Suppressor macrophage treated with lipopolysaccharide for 1 hour (primary cell): ENCODE measurements around the gene ATP6V0A4.
"Not testable (repeated sequence)": the region's sequence is repeated elsewhere in the genome, so short reads cannot be mapped to it uniquely, and the experiment has no call there.

ENCODE experiments used
- DNase-seq, 3 donors: peaks; one replicate each; pipeline ENCODE4 v3.0.0-alpha.2; 2020 to 2022

ATP6V0A4 gene

DNA sequence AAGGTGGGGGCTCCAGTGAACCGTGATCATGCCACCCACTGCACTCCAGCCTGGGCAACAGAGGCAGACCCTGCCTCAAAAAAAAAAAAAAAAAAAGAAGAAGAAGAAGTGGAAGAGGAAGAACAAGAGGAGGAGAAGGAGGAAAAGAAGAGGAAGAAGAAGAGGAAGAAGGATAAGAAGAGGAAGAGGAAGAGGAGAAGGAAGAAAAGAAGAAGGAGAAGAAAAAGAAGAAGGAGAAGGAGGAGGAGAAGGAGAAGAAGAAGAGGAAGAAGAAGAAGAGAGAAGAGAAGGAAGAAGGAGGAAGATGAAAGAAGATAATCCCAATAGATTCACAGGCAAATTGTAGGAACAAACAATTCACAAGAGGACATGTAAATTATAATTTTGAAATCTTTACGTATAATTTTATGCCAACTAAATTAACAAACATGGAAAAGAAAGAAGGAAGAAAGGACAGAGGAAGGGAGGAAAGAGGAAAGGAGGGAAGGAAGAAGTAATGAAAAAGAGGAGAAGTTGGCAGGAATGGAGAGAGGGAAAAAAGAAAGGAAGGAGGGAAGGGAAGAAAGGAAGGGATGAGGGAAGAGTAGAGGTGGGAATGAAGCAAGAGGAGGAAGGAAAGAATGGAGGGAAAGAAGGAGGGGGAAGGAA lies 100.3 kb downstream of the ATP6V0A4 start:
- no peak for DNase-seq

DNA sequence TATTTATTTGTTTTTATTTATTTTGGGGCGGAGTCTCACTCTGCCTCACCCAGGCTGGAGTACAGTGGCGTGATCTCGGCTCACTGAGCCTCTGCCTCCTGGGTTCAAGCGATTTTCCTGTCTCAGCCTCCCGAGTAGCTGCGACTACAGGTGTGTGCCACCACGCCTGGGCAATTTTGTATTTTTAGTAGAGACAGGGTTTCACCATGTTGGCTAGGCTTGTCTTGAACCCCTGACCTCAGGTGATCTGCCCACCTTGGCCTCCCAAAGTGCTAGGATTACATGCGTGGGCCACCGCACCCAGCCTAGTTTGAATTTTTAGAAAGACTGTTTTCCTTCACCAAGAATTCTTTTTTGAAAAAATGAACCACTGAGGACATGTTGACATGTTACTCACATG lies 102.2 kb downstream of the ATP6V0A4 start:
- DNase-seq: not testable (repeated sequence)

DNA sequence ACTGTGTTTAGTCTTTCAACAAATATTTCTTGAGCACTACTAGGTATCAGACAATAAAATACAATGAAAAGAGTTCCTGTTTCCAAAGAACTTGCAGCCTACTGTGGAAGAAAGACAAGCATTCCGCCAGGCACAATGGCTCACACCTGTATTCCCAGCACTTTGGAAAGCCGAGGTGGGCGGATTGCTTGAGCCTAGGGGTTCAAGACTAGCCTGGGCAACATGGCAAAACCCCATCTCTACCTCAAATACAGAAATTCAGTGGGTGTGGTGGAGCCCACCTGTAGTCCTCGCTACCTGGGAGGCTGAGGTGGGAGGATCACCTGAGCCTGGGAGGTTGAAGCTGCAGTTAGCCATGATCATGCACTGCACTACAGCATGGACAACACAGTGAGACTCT lies 102.9 kb downstream of the ATP6V0A4 start:
- no peak for DNase-seq

DNA sequence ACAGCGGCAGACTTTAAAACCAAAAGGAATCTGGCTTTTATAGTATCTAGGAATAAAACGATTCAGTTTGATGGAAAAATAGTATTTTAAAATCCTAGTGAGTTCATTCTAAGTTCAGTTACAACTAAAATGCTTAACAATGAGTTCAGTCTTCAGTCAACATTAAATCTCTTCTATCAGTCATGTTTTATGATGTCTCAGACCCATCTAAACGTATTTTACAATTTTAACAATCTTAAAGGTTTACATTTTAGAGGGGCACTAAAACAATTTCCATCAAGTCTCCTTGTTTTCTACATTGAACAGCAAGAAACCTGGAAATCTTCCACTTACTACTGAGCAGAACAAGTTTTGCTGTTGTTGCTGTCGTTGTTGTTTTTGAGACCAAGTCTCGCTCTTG lies 106.8 kb downstream of the ATP6V0A4 start:
- no peak for DNase-seq

DNA sequence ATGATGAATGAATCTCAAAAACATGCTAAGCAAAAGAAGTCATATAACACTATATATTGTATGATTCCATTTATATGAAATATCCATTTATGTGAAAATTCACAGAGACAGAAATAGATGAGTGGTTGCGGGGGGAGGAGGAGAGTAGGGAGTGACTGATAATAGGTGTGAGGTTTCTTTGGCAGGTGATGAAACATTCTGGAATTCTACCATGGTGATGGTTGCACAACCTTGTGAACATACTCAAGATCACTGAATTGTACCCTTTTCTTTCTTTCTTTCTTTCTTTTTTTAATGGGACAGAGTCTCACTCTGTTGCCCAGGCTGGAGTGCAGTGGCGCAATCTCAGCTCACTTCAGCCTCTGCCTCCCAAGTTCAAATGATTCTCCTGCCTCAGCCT lies 107.5 kb downstream of the ATP6V0A4 start:
- no peak for DNase-seq

DNA sequence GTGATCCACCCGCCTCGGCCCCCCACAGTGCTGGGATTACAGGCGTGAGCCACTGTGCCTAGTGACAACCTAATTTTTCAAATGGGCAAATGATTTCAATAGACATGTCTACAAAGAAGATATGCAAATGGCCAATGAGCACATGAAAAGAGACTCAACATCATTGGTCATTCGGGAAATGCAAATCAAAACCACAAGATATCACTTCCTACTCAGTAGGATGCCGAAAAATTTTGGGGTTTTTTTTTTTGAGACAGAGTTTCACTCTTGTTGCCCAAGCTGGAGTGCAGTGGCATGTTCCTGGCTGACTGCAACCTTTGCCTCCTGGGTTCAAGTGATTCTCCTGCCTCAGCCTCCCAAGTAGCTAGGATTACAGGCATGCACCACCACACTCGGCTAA lies 110.0 kb downstream of the ATP6V0A4 start:
- peak; percentile 17 to 52 (median 22) for DNase-seq

DNA sequence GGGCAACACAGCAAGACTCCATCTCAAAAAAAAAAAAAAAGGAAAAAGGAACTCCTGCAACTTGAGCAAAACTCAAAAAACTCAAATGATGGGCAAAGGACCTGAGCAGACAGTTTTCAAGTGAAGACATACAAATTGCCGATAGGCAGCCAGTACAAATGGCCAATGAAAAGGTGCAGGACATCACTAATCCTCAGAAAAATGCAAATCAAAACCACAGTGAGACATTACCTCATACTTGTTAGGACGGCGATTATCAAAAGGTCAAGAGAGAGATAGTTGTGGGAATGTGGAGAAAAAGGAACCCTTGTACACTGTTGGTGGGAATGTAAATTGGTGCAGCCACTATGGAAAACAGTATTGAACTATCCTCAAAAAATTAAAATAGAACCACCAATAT lies 113.7 kb downstream of the ATP6V0A4 start:
- DNase-seq: no peak

DNA sequence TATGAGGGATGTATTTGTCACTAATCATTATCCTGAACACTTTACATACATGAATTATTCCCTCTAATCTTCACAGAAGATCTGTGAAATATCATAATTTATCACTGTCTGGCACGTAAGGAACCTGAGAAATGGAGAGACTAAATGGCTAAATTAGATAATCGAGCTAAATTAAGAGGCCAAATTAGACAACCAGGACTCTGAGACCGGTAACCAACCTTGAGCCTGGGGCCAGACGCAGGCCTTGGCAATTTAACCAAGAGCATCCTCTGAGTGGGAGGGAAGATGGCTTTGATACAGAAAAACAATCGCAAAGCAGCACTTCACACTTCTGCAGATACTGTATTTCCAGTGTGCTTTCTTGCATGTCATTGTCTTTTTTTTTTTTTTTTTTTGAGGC lies 118.2 kb downstream of the ATP6V0A4 start:
- DNase-seq: no peak

DNA sequence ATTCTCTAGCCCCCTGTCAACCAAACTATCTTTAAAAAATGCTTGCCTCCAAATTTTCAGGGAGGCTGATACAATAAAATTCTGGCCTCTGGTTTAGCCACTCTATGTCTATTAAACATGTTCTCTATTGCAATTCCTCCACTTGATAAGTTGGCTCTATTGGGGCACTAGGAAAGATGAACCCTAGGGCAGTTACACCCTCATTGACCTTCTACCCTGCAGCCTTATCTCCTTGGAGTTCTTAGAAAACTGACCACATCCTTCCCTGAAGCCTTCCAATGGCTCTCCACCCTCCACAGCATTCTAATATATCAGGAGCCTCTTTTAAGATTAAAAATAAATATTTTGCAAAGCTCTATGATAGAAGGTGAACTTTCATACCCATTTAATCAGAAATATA lies 127.4 kb downstream of the ATP6V0A4 start:
- no peak for DNase-seq

DNA sequence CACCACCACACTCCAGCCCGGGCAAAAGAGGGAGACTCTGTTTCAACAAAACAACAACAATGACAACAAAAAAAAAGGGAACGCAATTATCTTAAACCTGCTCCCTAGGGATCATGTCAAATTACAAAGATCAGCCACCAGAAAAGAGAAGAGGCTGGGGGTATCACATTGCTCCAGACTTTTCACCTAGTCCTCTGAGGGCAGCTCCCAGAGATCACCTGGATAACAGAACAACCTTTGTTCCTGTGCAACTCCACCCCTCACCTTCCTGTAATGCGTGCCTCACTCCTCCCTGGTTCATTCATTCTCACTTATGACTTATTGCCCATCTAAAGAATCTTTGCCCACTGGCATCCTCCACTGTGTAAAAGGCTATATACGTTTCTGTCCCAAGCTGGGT lies 128.6 kb downstream of the ATP6V0A4 start:
- no peak for DNase-seq

DNA sequence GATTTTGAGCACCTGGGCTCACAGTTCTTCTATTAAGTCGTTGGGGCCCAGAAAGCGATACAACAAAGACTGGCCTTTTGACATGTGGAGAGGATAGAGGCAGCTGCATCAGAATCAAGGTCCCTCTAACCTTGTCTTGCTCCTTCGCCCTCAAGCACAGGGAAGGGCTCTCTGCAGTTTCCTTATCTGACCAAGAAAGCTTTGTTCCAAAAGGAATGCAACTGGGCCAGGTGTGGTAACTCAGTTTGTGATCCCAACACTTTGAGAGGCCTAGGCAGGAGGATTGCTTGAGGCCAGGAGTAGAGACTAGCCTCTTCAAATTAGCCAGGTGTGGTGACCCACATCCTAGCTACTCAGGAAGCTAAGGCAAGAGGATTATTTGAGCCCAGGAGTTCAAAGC lies 129.1 kb downstream of the ATP6V0A4 start:
- DNase-seq: no peak

DNA sequence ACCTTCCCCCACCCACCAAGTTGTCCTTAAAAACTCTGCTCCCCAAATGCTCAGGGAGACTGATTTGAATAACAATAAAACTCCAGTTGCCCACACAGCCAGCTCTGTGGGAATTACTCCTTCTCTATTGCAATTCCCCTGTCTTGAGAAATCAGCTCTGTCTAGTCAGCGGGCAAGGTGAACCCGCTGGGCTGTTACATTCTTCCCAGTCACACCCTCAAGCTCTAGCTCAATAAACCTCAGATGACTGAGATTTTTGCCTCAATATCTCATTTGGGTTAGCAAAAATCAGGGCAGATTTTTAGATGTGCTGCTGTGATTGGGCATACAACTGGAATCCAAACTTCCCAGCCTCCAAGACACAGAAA lies 129.8 kb downstream of the ATP6V0A4 start:
- DNase-seq: no peak

DNA sequence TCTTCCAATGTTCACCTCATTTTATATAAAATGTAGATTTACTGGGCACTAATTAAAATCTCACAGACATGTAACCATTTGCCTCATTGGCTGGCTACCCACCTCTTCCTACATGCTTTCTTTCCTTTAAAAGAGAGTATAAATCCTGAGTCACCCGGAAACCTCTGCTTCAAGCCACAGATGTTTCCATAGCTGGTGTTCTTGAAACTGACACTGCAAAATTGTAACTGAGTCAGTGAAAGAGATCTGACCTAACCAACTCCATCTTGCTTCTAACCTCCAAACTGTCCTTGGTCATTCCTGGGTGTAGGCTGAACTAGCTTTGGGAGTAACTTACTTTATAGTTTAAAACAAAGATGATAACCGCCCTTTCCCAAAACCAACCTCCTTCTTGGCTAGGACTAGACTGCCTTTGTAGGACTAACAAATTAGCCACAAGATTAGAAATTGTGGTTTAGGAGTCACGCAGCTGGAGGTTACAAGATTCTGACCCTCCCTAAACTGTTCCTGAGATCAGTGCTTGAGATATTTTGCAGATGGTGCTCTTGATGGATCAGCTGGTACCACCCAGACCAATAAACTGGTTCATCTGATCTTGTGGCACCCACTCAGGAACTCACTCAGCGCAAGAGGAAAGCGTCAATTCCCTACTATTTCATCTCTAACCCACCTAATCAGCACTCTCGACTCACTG lies 130.3 kb downstream of the ATP6V0A4 start:
- no peak for DNase-seq

DNA sequence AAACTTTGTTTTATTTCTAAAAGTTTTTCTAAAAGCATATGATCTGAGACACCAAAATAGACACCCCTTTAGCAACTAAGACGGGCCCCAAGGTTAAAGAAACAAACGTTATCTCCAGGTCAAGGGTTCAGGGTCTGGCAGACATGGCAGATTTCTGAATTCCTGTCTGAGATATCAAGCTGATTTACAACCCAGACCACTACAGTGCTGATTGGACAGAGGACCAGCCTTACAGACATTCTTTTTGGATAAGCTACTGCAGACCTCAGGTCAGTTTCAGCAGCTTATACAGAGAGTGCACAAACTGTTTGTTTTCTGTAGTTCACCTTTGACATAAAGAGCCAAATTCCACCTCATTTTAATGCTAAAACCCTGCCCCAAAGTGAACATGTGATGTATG lies 131.6 kb downstream of the ATP6V0A4 start:
- no peak for DNase-seq

DNA sequence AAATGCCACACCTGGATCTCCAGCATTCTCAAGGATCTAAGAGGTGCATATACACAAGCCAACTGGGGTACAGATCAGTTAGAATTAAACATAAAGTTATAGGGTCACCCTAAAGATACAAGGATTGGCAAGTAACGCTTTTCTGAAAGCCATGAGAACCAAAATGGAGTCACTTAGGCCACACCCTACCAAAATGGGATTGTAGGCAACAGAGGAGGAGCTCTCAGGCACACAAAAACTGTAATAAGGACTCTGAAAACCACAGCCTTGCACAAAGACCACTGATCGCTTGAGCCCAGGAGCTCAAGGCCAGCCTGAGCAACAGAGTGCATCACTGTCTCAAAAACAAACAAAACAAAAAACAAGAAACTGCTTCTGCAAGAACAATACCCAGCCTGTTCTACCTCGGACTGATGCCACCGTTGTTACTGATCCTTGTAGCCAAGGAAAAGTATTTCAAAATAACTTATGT lies 132.3 kb downstream of the ATP6V0A4 start:
- no peak for DNase-seq

DNA sequence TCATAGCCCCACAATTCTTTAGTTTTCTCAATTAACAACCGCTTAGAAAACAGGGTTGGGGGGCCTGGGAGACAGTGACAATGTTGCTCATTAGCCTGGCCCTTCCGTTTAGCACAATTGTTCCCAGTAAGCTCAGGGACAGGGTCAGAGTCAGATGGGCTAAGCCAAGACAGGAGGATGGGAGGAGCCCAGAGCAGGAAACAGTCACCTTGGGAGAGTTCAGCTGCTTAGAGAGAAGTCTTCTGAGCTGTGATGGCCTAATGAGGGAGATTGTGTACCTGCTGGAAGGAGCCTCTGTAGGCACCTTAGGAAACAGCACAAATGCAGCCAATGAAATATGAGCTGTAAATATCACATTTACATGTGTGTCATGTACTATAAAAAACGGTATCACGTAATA lies 132.7 kb downstream of the ATP6V0A4 start:
- DNase-seq: no peak

DNA sequence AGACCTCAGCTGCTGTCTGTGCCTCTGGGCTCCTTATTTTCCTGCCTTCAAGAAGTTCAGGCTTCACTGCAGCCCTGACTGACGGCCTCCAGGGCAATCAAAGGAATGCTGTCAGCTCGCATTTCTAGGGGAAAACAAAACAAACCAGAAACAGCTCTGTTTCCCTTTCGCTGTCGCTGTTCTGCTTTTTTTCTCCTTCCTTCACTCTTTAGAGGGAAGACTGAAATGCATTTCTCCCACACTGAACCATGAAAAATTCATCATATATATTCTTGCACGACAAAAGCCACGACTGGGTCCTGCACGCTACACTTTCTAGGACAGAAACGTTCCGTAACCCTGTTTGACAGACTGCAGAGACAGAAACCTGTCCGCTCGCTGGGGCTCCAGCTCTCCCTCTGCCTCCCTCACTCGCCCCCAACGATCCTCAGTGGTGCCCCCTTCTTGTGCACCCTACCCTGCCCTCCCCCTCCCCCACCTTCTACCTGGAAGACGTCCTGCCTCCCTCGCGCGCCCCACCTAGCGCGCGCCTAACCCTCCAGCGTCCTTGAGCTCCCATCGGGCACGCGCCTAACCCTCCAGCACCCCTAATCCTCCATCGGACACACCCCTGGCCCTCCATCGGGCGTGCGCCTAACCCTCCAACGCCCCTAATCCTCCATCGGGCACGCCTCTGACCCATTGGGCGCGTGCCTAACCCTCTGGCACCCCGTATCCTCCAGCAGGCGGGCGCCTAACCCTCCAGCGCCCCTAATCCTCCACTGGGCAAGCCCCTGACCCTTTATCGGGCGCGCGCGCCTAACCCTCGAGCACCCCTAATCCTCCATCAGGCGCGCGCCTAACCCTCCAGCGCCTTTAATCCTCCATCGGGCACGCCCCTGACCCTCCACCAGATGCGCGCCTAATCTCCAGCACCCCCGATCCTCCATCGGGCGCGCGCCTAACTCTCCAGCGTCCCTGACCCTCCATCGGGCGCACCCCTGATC lies 134.0 kb downstream of the ATP6V0A4 start:
- DNase-seq: peak; percentile 21 to 32 (median 30)

DNA sequence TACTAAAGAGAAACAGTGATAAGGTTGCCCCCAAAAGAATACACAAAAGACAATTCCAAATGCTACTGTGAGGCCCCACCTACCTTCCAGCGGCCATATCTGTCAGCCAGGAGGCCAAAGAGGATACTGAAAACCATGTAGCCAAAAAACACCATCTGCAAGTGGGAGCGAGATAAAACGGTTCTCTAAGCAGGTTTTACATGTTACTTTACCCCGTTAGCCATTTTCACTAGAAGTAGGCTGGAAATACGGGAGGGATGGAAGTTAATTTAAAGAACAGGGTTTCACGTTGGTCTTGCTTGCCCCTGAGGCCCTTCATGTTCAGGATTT lies 135.0 kb downstream of the ATP6V0A4 start:
- no peak for DNase-seq

DNA sequence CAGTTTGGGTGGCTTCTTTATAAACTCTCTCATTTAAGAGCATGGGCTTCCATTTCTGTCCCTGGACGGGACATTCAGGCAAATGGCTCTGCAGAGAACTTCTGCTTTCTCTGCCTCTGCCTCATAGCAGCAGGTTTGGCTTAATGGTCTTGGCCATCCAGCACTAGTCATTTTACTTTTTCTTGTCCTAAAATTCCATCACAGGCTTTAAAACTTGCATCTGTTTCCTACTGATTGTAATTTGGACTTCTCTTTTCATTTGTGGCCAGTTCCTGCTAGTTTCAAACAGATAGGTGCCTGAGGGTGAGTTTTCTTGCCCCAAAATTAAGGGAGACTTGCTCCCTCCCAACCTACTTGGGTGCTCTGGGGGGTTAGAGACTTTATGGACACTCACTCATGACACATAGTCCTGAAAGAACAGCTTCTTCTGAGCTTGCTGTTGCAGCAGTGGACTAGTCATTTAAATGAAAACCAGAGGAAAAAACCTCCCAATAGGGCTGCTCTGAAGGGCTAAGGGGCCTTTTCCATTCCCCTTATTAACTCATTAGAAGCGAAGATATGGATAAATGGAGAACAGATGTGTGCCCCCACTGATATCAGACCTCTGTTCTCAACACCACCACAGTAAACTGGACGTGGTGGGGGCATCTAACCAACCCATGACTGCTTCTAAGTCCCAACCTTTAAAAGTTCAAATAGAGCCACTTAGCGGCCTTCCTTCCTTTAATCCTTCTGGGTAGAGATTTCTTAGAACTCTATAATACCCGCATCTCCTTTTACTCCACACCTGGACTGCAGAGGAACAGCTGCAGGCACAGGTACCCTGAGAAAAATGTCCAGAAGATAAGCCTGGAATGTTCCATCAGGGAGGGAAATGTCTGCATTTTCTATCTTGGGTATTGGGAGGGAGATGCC lies 135.7 kb downstream of the ATP6V0A4 start:
- DNase-seq: no peak

DNA sequence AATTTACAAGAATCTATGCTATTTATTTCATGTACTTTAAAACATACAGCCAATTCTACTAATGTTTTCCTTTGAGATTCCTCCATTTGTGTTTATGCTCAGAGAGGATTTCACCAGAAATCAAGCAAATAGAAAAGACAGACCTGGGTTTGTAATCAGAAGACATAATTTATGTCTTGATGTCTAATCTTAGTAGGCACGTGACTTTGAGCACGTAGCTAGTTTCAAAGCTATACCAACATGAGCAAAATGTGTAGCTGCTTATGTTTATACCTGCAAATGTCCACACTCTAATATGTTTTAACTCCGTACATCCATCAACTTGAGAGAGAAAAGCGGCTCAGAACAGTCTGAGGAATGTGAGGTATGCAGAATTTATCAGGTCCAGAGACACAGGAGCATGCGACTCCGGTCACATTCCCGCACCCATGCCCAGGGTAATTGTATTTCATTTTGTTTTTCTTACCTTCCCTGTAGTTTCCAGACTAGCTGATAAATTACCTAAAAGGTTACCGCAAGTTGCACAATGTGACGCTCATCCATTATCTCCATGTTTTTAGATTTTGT lies 136.8 kb downstream of the ATP6V0A4 start:
- no peak for DNase-seq

DNA sequence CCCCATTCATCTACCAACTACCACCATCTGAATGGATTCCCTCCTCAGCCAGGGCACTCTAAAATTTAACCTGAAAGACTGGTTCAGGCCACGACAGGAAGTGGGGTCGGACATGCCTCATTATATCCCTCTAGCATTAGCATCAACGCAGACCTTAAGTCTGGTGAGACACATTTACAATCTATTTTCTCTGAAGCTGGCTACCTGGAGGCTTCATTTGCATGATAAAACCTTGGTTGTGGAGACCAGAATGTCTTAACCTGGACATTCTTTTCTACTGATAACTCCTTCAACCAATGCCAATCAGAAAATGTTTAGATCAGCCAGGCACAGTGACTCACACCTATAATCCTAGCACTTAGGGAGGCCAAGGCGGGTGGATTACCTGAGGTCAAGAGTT lies 139.1 kb downstream of the ATP6V0A4 start:
- no peak for DNase-seq

DNA sequence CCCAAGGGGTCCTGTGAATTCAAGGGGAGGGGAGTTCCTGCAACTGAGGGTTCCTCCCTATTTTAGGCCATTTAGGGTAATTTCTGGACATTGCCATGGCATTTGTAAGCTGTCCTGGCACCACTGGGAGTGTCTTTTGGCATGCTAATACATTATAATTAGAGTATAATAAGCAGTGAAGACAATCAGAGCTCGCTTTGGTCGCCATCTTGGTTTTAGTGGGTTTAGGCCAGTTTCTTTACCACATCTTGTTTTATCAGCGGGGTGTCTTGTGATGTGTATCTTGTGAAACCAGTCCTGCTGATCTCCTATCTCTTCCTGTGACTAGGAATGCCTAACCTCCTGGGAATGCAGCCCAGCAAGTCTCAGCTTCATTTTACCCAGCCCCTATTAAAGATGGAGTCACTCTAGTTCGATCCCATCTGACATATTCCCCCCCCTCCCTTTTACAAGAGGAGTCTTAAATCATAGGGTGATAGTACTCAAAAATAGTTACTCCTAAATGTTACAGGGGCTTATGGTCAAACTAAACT lies 140.1 kb downstream of the ATP6V0A4 start:
- DNase-seq: no peak
